H1 (cell line): Measurements from ENCODE around the gene EPN2. TPM values are rescaled to one million over a fixed set of nuclear protein-coding genes. Genes with fewer than 3 reads are reported as not detected.

Experiments
- CTCF ChIA-PET: fragments of 300-600 bp; sonication (Branson Sonifier 250); formaldehyde crosslinking; loops from one replicate; lab custom pipeline; 2021; ENCODE audit not compliant: partially characterized antibody; lab: Charles Lee
- POLR2A ChIA-PET: fragments of 300-600 bp; sonication (Branson Sonifier 250); formaldehyde crosslinking; loops from one replicate; lab custom pipeline; 2021; ENCODE audit warnings: inconsistent platforms; ENCODE audit not compliant: partially characterized antibody; lab: Charles Lee
- DNase-seq, 2 experiments: peaks; one replicate each; pipeline versions ENCODE4 v3.0.0 to v3.0.0-alpha.2; 2010 to 2022; ENCODE audit warnings: low spot score in 2 of 2, low read depth in 1 of 2, mixed read lengths in 1 of 2
- FAIRE-seq: peaks from 2 replicates; lab custom pipeline; 2011; peaks lifted over from hg19 to GRCh38; lab: Jason Lieb, UNC
- H2AFZ ChIP-seq: 2 replicates; pipeline ENCODE4 v1.8.1; 2012; ENCODE audit warnings: low read length, inconsistent platforms
- H2AK5ac ChIP-seq: 2 replicates; pipeline ENCODE4 v1.6.1; 2013; ENCODE audit warnings: low read depth, low read length
- H2BK120ac ChIP-seq: replicated peaks from 2 replicates; pipeline ENCODE3; 2013; ENCODE audit warnings: low read depth, low read length, inconsistent platforms
- H2BK12ac ChIP-seq: 2 replicates; pipeline ENCODE4 v1.6.1; 2013; ENCODE audit warnings: low read depth, low read length
- H2BK15ac ChIP-seq: 2 replicates; pipeline ENCODE4 v1.6.1; 2013; ENCODE audit warnings: low read length
- H2BK20ac ChIP-seq: 2 replicates; pipeline ENCODE4 v1.6.1; 2013; ENCODE audit warnings: low read length
- H2BK5ac ChIP-seq: 2 replicates; pipeline ENCODE4 v1.6.1; 2013; ENCODE audit warnings: low read depth, low read length
- H3K14ac ChIP-seq: 2 replicates; pipeline ENCODE4 v1.6.1; 2013; ENCODE audit warnings: inconsistent platforms; ENCODE audit not compliant: insufficient read length
- H3K18ac ChIP-seq: 2 replicates; pipeline ENCODE4 v1.6.1; 2013; ENCODE audit warnings: low read length; ENCODE audit errors: extremely low read depth
- H3K23ac ChIP-seq: 2 replicates; pipeline ENCODE4 v1.6.1; 2013; ENCODE audit warnings: inconsistent platforms; ENCODE audit not compliant: insufficient read length
- H3K23me2 ChIP-seq: 2 replicates; pipeline ENCODE4 v1.6.1; 2013; ENCODE audit warnings: low read depth, low read length
- H3K27ac ChIP-seq: 2 replicates; pipeline ENCODE4 v1.6.1; 2011; ENCODE audit warnings: low read depth, low read length, inconsistent platforms
- H3K27me3 ChIP-seq, 4 experiments: replicated peaks in 1 of 4; 1 replicate in 1 of 4; 2 replicates in 3 of 4; pipeline versions ENCODE4 v1.6.1 to v1.8.1; 2011 to 2013; ENCODE audit warnings: low read length in 3 of 4, mild to moderate bottlenecking in 3 of 4, inconsistent platforms in 2 of 4, mixed read lengths in 2 of 4, moderate library complexity in 1 of 4; ENCODE audit not compliant: control insufficient read depth in 3 of 4, insufficient read depth in 3 of 4; ENCODE audit errors: extremely low read depth in 1 of 4
- H3K36me3 ChIP-seq, 4 experiments: 2 replicates each; pipeline versions ENCODE4 v1.6.1 to v1.8.1; 2011 to 2013; ENCODE audit warnings: mild to moderate bottlenecking in 4 of 4, low read length in 3 of 4, moderate library complexity in 2 of 4, control low read depth in 1 of 4, inconsistent platforms in 1 of 4; ENCODE audit not compliant: insufficient read depth in 4 of 4, control insufficient read depth in 2 of 4
- H3K4ac ChIP-seq: replicated peaks from 2 replicates; pipeline ENCODE3; 2013; ENCODE audit warnings: low read length, low read depth, mixed read lengths, inconsistent platforms; ENCODE audit not compliant: insufficient read length
- H3K4me1 ChIP-seq, 4 experiments: replicated peaks in 1 of 4; 1 replicate in 1 of 4; 2 replicates in 3 of 4; pipeline versions ENCODE4 v1.6.1 to v1.8.1; 2011 to 2013; ENCODE audit warnings: low read length in 3 of 4, inconsistent platforms in 2 of 4, mixed read lengths in 1 of 4; ENCODE audit not compliant: insufficient read depth in 4 of 4, control insufficient read depth in 3 of 4
- H3K4me2 ChIP-seq, 2 experiments: 2 replicates each; pipeline versions ENCODE4 v1.6.1 to v1.8.1; 2011 to 2013; ENCODE audit warnings: low read depth in 2 of 2, low read length in 2 of 2, control low read depth in 1 of 2, inconsistent platforms in 1 of 2, mild to moderate bottlenecking in 1 of 2; ENCODE audit not compliant: insufficient read depth in 1 of 2
- H3K4me3 ChIP-seq, 4 experiments: fragments of 200-600, 300-600 bp in 1 of 4; sonication (generic), shearing (Covaris generic), sonication (Bioruptor Twin) in 1 of 4; 2 replicates each; pipeline versions ENCODE4 v1.5.1 to v1.8.1; 2011 to 2016; ENCODE audit warnings: low read length in 4 of 4, low read depth in 3 of 4, control low read depth in 2 of 4, inconsistent platforms in 2 of 4, mild to moderate bottlenecking in 2 of 4, mixed read lengths in 1 of 4, moderate library complexity in 1 of 4; ENCODE audit not compliant: insufficient read depth in 2 of 4; ENCODE audit errors: extremely low read depth in 1 of 4
- H3K56ac ChIP-seq: replicated peaks from 2 replicates; pipeline ENCODE3; 2013; ENCODE audit warnings: low read depth, mild to moderate bottlenecking, mixed read lengths, low read length, inconsistent platforms; ENCODE audit not compliant: insufficient read length
- H3K79me1 ChIP-seq: 2 replicates; pipeline ENCODE4 v1.6.1; 2013; ENCODE audit warnings: low read depth, low read length, control low read depth
- H3K79me2 ChIP-seq, 2 experiments: 2 replicates each; pipeline versions ENCODE4 v1.6.1 to v1.8.1; 2012 to 2013; ENCODE audit warnings: low read length in 2 of 2, mild to moderate bottlenecking in 2 of 2, inconsistent platforms in 1 of 2; ENCODE audit not compliant: insufficient read depth in 2 of 2, control insufficient read depth in 1 of 2
- H3K9ac ChIP-seq, 4 experiments: replicated peaks in 1 of 4; 1 replicate in 1 of 4; 2 replicates in 3 of 4; pipeline versions ENCODE4 v1.6.1 to v1.8.1; 2011 to 2013; ENCODE audit warnings: low read depth in 3 of 4, low read length in 3 of 4, control low read depth in 2 of 4, mild to moderate bottlenecking in 2 of 4, moderate library complexity in 2 of 4, inconsistent platforms in 1 of 4; ENCODE audit errors: extremely low read depth in 1 of 4
- H3K9me3 ChIP-seq, 2 experiments: 2 replicates each; pipeline versions ENCODE4 v1.6.1 to v1.8.1; 2012 to 2013; ENCODE audit warnings: mild to moderate bottlenecking in 2 of 2, moderate library complexity in 2 of 2, control low read depth in 1 of 2, inconsistent platforms in 1 of 2, low read depth in 1 of 2, low read length in 1 of 2, mixed read lengths in 1 of 2; ENCODE audit not compliant: insufficient read depth in 2 of 2
- H4K20me1 ChIP-seq, 2 experiments: replicated peaks in 1 of 2; 2 replicates each; pipeline versions ENCODE3 to v1.8.1; 2011 to 2013; ENCODE audit warnings: inconsistent platforms in 2 of 2, low read length in 2 of 2, mild to moderate bottlenecking in 1 of 2; ENCODE audit not compliant: insufficient read depth in 2 of 2, control insufficient read depth in 1 of 2
- H4K5ac ChIP-seq: 2 replicates; pipeline ENCODE4 v1.6.1; 2013; ENCODE audit warnings: low read length, low read depth, mixed read lengths, inconsistent platforms; ENCODE audit not compliant: insufficient read length
- H4K8ac ChIP-seq: 2 replicates; pipeline ENCODE4 v1.8.0; 2013; ENCODE audit warnings: mild to moderate bottlenecking, moderate library complexity, low read length, inconsistent platforms; ENCODE audit not compliant: insufficient read depth; ENCODE audit errors: extremely low read depth
- H4K91ac ChIP-seq: replicated peaks from 2 replicates; pipeline ENCODE3; 2013; ENCODE audit warnings: low read length, mixed read lengths, inconsistent platforms; ENCODE audit not compliant: insufficient read length
- GABPA ChIP-seq: IDR thresholded peaks from 2 replicates; pipeline ENCODE4 v1.6.1; 2011; ENCODE audit warnings: mild to moderate bottlenecking, low read length, moderate library complexity, borderline replicate concordance; ENCODE audit not compliant: insufficient read depth
- HDAC6 ChIP-seq: IDR thresholded peaks from one replicate; pipeline ENCODE4 v1.7.1; 2012; ENCODE audit warnings: low read depth, mild to moderate bottlenecking, inconsistent platforms, low read length, moderate library complexity
- SAP30 ChIP-seq: fragments of 300-600 bp; sonication (generic); IDR thresholded peaks from 2 replicates; pipeline ENCODE4 v1.7.1; 2012; ENCODE audit warnings: low read length, moderate library complexity, mild to moderate bottlenecking, inconsistent platforms; ENCODE audit not compliant: insufficient read depth, insufficient replicate concordance
- SIN3A ChIP-seq, 2 experiments: IDR thresholded peaks in 1 of 2; conservative IDR thresholded peaks in 1 of 2; 2 replicates each; pipeline ENCODE4 v1.6.1; 2011 to 2012; ENCODE audit warnings: low read length in 2 of 2, improper control_type of control experiment in 1 of 2, low read depth in 1 of 2, mild to moderate bottlenecking in 1 of 2
- TEAD4 ChIP-seq: IDR thresholded peaks from 2 replicates; pipeline ENCODE4 v1.6.1; 2012; ENCODE audit warnings: low read depth, low read length, inconsistent platforms, mixed read lengths
- YY1 ChIP-seq: IDR thresholded peaks from 2 replicates; pipeline ENCODE4 v1.6.1; 2011; ENCODE audit warnings: low read depth, mild to moderate bottlenecking, low read length
- WGBS, 2 experiments: shearing (Covaris generic) in 1 of 2; methylation state at CpG; one replicate each; pipeline versions ENCODE4 v1.1.6 to v1.1.7; 2013 to 2015; ENCODE audit warnings: low lambda C conversion rate in 2 of 2, mixed read lengths in 2 of 2, inconsistent platforms in 1 of 2, low coverage in 1 of 2, missing lambda C conversion rate in 1 of 2; ENCODE audit not compliant: insufficient replicate concordance in 2 of 2, insufficient coverage in 1 of 2, insufficient read length in 1 of 2; ENCODE audit errors: extremely low coverage in 1 of 2, missing lambda C conversion rate in 1 of 2; 5-methylcytosine and 5-hydroxymethylcytosine counted together
- polyA plus RNA-seq, 7 experiments: library from polyadenylated mRNA; depleted of rRNA in 3 of 7; stranded (reverse) in 5 of 7; unstranded in 2 of 7; fragments of >200 nt in 5 of 7; fragments of 200-250 nt in 2 of 7; gene quantifications; 1 replicate in 5 of 7; 2 replicates in 1 of 7; 4 replicates in 1 of 7; pipeline versions ENCODE4 v1.2.1 to v1.2.3, GENCODE V29; 2011 to 2013; ENCODE audit warnings: missing spikeins in 2 of 7, mixed read lengths in 2 of 7
- total RNA-seq: library from RNA; stranded (reverse); fragmentation: NEBNext Ultra II Directional; extraction: Animal tissue kit (Norgen Biotek cat#: 25700); gene quantifications from 2 replicates; pipeline ENCODE4 v1.2.1, GENCODE V29; 2021
- TF ChIP-seq, protein P1 (sequence below): IDR thresholded peaks from 2 replicates; pipeline ENCODE4 v1.6.1; 2012; ENCODE audit warnings: low read length, inconsistent platforms

EPN2 gene
- total and polyA plus RNA-seq, 2 of the 8 experiments (the other 6 are each of a cell fraction or from before 2014, with no cell fraction given) = 28.7 to 55.8 TPM

DNA sequence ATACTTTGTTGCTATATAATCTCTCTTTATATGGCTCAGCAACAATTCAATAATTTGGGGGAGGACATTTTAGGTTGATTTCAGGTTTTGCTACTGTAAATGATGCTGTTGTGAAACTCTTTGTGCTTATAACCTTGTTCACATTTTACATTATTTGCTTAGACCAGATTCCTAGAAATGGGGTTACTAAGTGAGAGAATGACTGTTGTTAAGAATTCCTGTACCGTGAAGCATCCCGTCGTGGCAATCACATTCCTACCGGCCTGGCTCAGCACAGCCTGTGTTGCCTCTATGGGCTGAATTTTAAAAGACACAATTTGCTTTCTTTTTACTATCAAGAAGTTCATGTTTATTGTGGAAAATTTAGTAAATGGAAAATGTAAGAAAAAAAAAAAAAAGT lies 94.0 kb downstream of the EPN2 start:
- H4K91ac ChIP-seq = no peak overlapping the region
- H3K4me3 ChIP-seq = no peak overlapping the region
- no peak overlapping the region for H2BK20ac ChIP-seq
- H2AFZ ChIP-seq = no peak overlapping the region
- no peaks in the 10 kb centered on the region for H3K9me3 ChIP-seq
- H4K20me1 ChIP-seq = no peaks in the 10 kb centered on the region
- DNase-seq (no peak), FAIRE-seq (no peak)
- no peak overlapping the region for H2AK5ac ChIP-seq
- H4K5ac ChIP-seq = no peak overlapping the region
- no peak overlapping the region for H3K14ac ChIP-seq
- no peak overlapping the region for H3K27ac ChIP-seq
- peaks cover 0 to 4% (median 0%) of the 10 kb centered on the region in 4 experiments; a peak in 2 of 8 replicates for H3K36me3 ChIP-seq
- no peaks in the 10 kb centered on the region for H3K27me3 ChIP-seq
- H3K23me2 ChIP-seq = no peaks in the 10 kb centered on the region
- H3K4ac ChIP-seq = no peak overlapping the region
- H4K8ac ChIP-seq = no peak overlapping the region
- H3K23ac ChIP-seq = no peak overlapping the region
- H3K9ac ChIP-seq = no peak overlapping the region
- POLR2A ChIA-PET = no interaction called here
- H3K4me2 ChIP-seq = no peak overlapping the region
- no peak overlapping the region for H3K56ac ChIP-seq
- H2BK15ac ChIP-seq = no peak overlapping the region
- peaks cover 0 to 3% (median 0%) of the 10 kb centered on the region in 4 experiments; a peak in 1 of 7 replicates for H3K4me1 ChIP-seq
- no peak overlapping the region for H2BK120ac ChIP-seq
- no peak for TF ChIP-seq TEAD4
- no peak for TF ChIP-seq YY1
- no peak for TF ChIP-seq GABPA
- TF ChIP-seq, protein P1, sequence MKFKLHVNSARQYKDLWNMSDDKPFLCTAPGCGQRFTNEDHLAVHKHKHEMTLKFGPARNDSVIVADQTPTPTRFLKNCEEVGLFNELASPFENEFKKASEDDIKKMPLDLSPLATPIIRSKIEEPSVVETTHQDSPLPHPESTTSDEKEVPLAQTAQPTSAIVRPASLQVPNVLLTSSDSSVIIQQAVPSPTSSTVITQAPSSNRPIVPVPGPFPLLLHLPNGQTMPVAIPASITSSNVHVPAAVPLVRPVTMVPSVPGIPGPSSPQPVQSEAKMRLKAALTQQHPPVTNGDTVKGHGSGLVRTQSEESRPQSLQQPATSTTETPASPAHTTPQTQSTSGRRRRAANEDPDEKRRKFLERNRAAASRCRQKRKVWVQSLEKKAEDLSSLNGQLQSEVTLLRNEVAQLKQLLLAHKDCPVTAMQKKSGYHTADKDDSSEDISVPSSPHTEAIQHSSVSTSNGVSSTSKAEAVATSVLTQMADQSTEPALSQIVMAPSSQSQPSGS = no peak
- no peak for TF ChIP-seq HDAC6
- TF ChIP-seq SAP30 = no peak
- TF ChIP-seq SIN3A (conservative IDR thresholded peaks at IDR 0.05 in 1 of 2, IDR thresholded peaks at IDR 0.05 in 1 of 2; ENCODE audit: low read depth in 1 of 2, low read length in 2 of 2) = no peak
- H3K79me2 ChIP-seq = no peaks in the 10 kb centered on the region
- H3K79me1 ChIP-seq = no peaks in the 10 kb centered on the region
- CTCF ChIA-PET = interaction anchor here (0.7 to 4.3 kb wide), 4 partner anchors 10 to 60 kb away, joined by 3 to 40 read pairs (median 5); no protein-coding TSS in a partner anchor
- whole genome bisulfite sequencing, 2 experiments = 100% methylated on average over 4 of the region's 4 CpGs; no CpG with 5 or more reads in 1 of the 2 experiments
- no peak overlapping the region for H2BK12ac ChIP-seq
- H3K18ac ChIP-seq = no peak overlapping the region
- no peak overlapping the region for H2BK5ac ChIP-seq
